Measurements from ENCODE around the gene EYA2. TPM values are rescaled to one million over a fixed set of nuclear protein-coding genes. Genes with fewer than 3 reads are reported as not detected.

The EYA2 gene
- total RNA-seq, 1 donor from 2014 or later, result 1.3 TPM

DNA sequence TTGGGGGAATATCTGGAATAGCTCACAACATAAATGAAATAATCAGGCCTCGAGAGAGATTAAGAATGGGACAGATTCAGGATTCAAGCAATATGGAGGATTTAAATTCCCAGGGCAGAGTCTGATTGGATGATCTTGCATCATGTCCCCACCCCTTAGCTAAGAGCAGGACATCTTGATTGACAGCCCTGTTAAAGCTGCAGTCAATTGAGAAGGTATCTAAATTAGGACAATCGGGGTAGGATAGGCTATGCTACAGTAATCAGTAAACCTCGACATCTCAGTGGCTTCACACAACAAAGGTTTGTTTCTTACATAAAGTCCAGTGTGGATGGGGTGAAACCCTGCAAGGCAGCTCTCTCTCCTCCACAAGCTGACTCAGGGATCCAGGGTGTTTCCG is 109.5 kb downstream of the EYA2 start:
- no peak for TF ChIP-seq CTCF (conservative IDR thresholded peaks at IDR 0.05)
- Mint-ChIP-seq H3K27ac (ENCODE audit: unreplicated experiment) (no peak overlapping the region), H3K4me1 (no peaks in the 10 kb centered on the region), H3K4me3 (no peak overlapping the region), H3K27me3 (ENCODE audit: low read depth) (peaks cover 27% of the 10 kb centered on the region), H3K36me3 (ENCODE audit: low read depth) (no peaks in the 10 kb centered on the region), H3K9me3 (peaks cover 7% of the 10 kb centered on the region)
- DNase-seq (ENCODE audit: low read depth, low spot score), result no peak

DNA sequence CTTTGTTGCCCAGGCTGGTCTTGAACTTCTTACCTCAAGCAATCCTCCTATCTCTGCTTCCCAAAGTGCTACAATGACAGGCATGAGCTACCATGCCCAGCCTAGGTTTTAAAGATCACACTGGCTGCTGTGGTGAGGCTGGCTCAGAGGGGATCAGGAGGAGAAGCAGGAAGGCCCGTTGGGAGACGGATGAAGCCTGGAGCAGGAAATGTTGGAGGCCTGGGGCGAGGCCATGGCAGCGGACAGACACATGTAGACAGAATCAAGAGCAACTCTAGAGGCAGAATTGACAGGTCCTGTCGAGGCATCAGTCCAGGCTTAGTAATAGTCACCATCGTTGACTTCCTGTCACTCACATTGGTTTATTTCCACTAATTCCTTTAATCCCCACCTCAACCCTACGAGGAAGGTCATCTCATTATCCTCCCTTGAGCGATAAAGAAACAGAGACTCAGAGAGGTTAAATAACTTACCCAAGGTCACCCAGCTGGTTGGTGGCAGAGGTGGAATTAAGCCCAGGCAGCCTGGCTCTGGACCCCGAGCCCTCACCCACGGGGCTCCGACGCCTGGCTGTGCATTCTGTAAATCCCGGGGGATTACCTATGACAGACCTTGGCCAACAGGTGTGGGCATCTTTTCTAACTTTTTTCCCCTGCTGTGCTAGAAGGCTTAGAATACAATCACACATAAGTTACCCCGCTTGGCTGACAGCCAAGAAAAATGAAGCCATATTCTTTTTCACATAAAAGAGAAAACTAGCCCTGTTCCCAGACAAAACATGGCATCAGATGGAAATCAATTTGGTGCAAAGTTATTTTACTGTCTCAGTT is 113.4 kb downstream of the EYA2 start:
- Mint-ChIP-seq H3K27ac (ENCODE audit: unreplicated experiment) (no peak overlapping the region), H3K4me1 (no peaks in the 10 kb centered on the region), H3K27me3 (ENCODE audit: low read depth) (peaks cover 19% of the 10 kb centered on the region), H3K36me3 (ENCODE audit: low read depth) (no peaks in the 10 kb centered on the region), H3K4me3 (no peak overlapping the region), H3K9me3 (peaks cover 7% of the 10 kb centered on the region)
- TF ChIP-seq CTCF (conservative IDR thresholded peaks at IDR 0.05), result no peak
- DNase-seq (ENCODE audit: low read depth, low spot score), result no peak

DNA sequence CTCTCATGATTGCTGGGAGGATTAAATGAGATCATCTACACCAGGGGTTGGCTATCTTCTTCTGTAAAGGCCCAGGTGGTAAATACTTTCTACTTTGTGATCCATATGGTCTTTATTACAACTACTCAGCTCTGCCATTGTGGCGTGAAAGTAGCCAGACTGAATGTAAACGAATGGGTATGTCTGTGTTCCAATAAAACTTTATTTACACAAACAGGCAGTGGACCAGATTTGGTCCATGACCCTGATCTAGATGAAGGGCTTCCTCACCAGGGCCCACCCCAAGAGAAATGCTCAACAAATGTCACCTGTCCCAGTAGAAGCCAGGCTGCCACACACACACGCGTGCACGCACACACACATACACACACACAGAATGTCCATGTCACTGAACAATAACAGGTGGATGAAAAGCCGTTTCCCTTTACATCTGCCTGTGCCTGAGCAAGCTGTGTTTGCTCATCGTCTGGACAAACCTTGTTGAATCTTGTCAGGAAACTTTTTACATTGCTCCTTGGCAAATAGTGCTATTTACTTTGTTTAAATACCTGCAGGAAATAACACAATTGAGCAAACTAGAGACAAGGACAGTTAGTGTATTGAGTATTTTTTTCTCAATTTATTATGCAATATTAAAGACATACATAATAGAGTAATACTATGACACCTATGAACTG is 114.3 kb downstream of the EYA2 start:
- H3K36me3 Mint-ChIP-seq (ENCODE audit: low read depth), result no peaks in the 10 kb centered on the region
- H3K27me3 Mint-ChIP-seq (ENCODE audit: low read depth), result peaks cover 20% of the 10 kb centered on the region
- peaks cover 5% of the 10 kb centered on the region for H3K9me3 Mint-ChIP-seq
- no peak for TF ChIP-seq CTCF (conservative IDR thresholded peaks at IDR 0.05)
- H3K4me1 Mint-ChIP-seq, result no peaks in the 10 kb centered on the region
- no peak for DNase-seq (ENCODE audit: low read depth, low spot score)
- no peak overlapping the region for H3K27ac Mint-ChIP-seq (ENCODE audit: unreplicated experiment)
- H3K4me3 Mint-ChIP-seq, result no peak overlapping the region

DNA sequence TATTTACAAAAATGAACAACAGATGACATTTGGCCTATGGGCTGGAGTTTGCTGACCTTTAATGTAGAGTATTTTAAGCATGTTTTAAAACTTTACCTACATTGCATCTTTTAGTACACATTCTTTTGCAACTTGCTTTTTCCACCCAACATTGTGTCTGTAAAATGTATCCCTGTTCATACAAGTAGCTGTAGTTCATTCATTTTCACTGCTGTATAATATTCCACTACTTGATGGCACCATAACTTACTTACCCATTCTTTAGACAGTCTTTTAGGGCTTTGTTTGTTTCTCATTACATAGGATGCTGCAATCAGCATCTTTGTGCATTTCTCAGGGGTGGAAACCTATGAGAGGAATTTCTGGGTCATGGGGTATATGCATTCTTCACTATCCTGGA is 115.1 kb downstream of the EYA2 start:
- peaks cover 17% of the 10 kb centered on the region for H3K27me3 Mint-ChIP-seq (ENCODE audit: low read depth)
- H3K9me3 Mint-ChIP-seq, result no peaks in the 10 kb centered on the region
- no peak overlapping the region for H3K27ac Mint-ChIP-seq (ENCODE audit: unreplicated experiment)
- TF ChIP-seq CTCF (conservative IDR thresholded peaks at IDR 0.05), result no peak
- no peak overlapping the region for H3K4me3 Mint-ChIP-seq
- H3K4me1 Mint-ChIP-seq, result no peaks in the 10 kb centered on the region
- no peaks in the 10 kb centered on the region for H3K36me3 Mint-ChIP-seq (ENCODE audit: low read depth)
- DNase-seq (ENCODE audit: low read depth, low spot score), result no peak

DNA sequence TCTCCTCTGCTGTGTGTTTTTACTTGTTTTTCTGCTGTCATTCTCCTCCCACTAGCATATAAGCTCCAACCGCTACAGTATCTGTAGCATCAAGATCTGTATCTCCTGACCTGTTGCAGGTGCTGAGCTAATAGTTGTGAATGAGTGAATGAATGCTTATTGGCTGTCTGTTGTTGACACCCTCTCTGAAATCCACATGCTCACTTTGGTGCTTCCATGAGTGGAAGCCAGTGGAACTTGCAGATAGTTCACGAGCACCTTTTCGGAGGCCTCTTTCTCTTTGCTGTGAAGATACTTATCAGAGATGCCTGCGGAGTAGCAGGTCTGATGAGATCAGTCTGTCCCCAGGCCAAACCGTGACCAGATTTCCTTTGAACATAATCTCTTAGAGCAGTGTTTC is 117.3 kb downstream of the EYA2 start:
- Mint-ChIP-seq H3K36me3 (ENCODE audit: low read depth) (no peaks in the 10 kb centered on the region), H3K27me3 (ENCODE audit: low read depth) (peaks cover 32% of the 10 kb centered on the region), H3K4me1 (no peaks in the 10 kb centered on the region), H3K27ac (ENCODE audit: unreplicated experiment) (no peak overlapping the region), H3K9me3 (no peaks in the 10 kb centered on the region), H3K4me3 (no peak overlapping the region)
- no peak for TF ChIP-seq CTCF (conservative IDR thresholded peaks at IDR 0.05)
- no peak for DNase-seq (ENCODE audit: low read depth, low spot score)

All from neural crest cell (in vitro differentiated cells).